LNCaP clone FGC (cell line): ENCODE results near the gene WDR82.

ENCODE experiments used
- DNase-seq: peaks from one replicate; pipeline ENCODE4 v3.0.0-alpha.2; 2011; ENCODE audit warnings: low read depth
- H3K4me3 ChIP-seq: 2 replicates; pipeline ENCODE4 v1.5.1; 2011; ENCODE audit warnings: mild to moderate bottlenecking, low read depth, low read length, control low read depth
- CTCF ChIP-seq: IDR thresholded peaks from 2 replicates; pipeline ENCODE4 v1.5.1; 2012; ENCODE audit warnings: mild to moderate bottlenecking; ENCODE audit not compliant: control insufficient read depth, insufficient read depth; ENCODE audit errors: extremely low read depth

Gene WDR82

GRCh38 chr3:52230889-52231499 lies 47.5 kb downstream of the WDR82 start:
- no peak for DNase-seq
- TF ChIP-seq CTCF, result no peak
- H3K4me3 ChIP-seq, result no peak overlapping the region

- no peak for TF ChIP-seq CTCF
- DNase-seq, result no peak
- no peak overlapping the region for H3K4me3 ChIP-seq
These were observed 48.0 kb downstream of the WDR82 start for GRCh38 chr3:52230461-52230860.

- no peak for DNase-seq
- H3K4me3 ChIP-seq, result no peak overlapping the region
These were observed 48.8 kb downstream of the WDR82 start for GRCh38 chr3:52229656-52230055.

GRCh38 chr3:52228751-52229291 lies 49.6 kb downstream of the WDR82 start:
- no peak for DNase-seq
- H3K4me3 ChIP-seq, result no peak overlapping the region
- no peak for TF ChIP-seq CTCF

More at GRCh38 chr3:52229656-52230055, 48.8 kb downstream of the WDR82 start:
- TF ChIP-seq CTCF, result no peak

- no peak for DNase-seq
- TF ChIP-seq CTCF, result no peak
These were observed 50.2 kb downstream of the WDR82 start for GRCh38 chr3:52228266-52228665.

GRCh38 chr3:52227766-52228165 lies 50.7 kb downstream of the WDR82 start:
- no peak overlapping the region for H3K4me3 ChIP-seq
- no peak for DNase-seq
- TF ChIP-seq CTCF, result no peak

More at GRCh38 chr3:52228266-52228665, 50.2 kb downstream of the WDR82 start:
- no peak overlapping the region for H3K4me3 ChIP-seq

- no peak for DNase-seq
- H3K4me3 ChIP-seq, result no peak overlapping the region
- no peak for TF ChIP-seq CTCF
These were observed 51.3 kb downstream of the WDR82 start for GRCh38 chr3:52227117-52227516.
